ENCODE results near the gene UBL5.

DNA sequence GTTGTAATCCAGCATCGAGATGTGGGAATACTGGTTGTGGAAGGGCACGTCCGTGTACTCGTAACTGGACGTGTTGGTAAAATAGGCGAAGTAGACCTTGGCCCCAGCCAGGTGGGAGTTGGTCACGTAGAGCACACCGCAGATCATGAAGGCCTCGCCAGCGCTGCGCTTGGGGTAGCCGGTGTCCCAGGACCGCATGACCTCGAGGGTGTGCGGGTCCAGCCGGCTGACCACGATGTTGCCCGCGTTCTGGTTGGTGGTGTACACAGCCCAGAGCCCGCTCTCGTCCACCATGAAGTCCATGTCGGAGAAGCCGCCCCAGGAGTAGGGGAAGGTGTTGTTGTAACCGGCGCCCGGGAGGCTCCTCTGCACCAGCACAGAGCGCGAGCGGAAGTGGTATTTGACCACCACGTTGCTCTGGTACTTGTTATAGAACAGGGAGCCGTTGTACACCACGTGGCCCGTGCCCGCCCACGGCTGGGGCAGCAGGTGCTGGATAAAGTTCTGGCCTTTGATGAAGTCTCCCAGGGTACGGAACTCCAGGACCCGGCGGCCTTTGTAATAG, 26.6 kb downstream of the UBL5 start:
- TF ChIP-seq, protein P1, sequence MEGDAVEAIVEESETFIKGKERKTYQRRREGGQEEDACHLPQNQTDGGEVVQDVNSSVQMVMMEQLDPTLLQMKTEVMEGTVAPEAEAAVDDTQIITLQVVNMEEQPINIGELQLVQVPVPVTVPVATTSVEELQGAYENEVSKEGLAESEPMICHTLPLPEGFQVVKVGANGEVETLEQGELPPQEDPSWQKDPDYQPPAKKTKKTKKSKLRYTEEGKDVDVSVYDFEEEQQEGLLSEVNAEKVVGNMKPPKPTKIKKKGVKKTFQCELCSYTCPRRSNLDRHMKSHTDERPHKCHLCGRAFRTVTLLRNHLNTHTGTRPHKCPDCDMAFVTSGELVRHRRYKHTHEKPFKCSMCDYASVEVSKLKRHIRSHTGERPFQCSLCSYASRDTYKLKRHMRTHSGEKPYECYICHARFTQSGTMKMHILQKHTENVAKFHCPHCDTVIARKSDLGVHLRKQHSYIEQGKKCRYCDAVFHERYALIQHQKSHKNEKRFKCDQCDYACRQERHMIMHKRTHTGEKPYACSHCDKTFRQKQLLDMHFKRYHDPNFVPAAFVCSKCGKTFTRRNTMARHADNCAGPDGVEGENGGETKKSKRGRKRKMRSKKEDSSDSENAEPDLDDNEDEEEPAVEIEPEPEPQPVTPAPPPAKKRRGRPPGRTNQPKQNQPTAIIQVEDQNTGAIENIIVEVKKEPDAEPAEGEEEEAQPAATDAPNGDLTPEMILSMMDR (IDR thresholded peaks at IDR 0.05) = no peak
- no peak for TF ChIP-seq POLR2A (IDR thresholded peaks at IDR 0.05)

All from right lobe of liver (tissue), 4 donors.